Endothelial cell of umbilical vein (primary cell): Measurements from ENCODE around the gene KIF19. TPM values are rescaled to one million over a fixed set of nuclear protein-coding genes. Genes with fewer than 3 reads are reported as not detected.

ENCODE experiments used
- BruUV-seq: library from RNA; stranded (reverse); fragments of 400-500 nt; replicated peaks from 2 replicates; lab custom pipeline; 2021; lab: Mats Ljungman, UMichigan
- CTCF ChIA-PET: fragments of 300-600, 350-600 bp; sonication (Branson Sonifier 250); formaldehyde crosslinking; loops from one replicate; lab custom pipeline; 2021; ENCODE audit warnings: antibody characterized with exemption, inconsistent platforms; lab: Charles Lee
- POLR2A ChIA-PET: fragments of 300-600, 350-600 bp; sonication (Branson Sonifier 250); formaldehyde crosslinking; loops from one replicate; lab custom pipeline; 2021; ENCODE audit warnings: antibody characterized with exemption, inconsistent platforms; lab: Charles Lee
- DNase-seq: peaks from one replicate; pipeline ENCODE4 v3.0.0-alpha.2; 2011; ENCODE audit warnings: low read depth, low spot score
- FAIRE-seq: peaks from 2 replicates; lab custom pipeline; 2011; peaks lifted over from hg19 to GRCh38; lab: Jason Lieb, UNC
- H2AFZ ChIP-seq: 2 replicates; pipeline ENCODE4 v1.6.0; 2012; ENCODE audit warnings: low read depth, low read length, control low read depth, inconsistent platforms
- H3K27ac ChIP-seq: 2 replicates; pipeline ENCODE4 v1.5.1; 2011; ENCODE audit warnings: low read depth, mild to moderate bottlenecking, control low read depth, low read length, moderate library complexity; ENCODE audit not compliant: insufficient read depth
- H3K27me3 ChIP-seq, 2 experiments: 2 replicates each; pipeline versions ENCODE4 v1.6.0 to v1.6.1; 2011; ENCODE audit warnings: low read length in 2 of 2, mixed read lengths in 1 of 2; ENCODE audit not compliant: control insufficient read depth in 2 of 2, insufficient read depth in 2 of 2
- H3K36me3 ChIP-seq, 2 experiments: 2 replicates in 1 of 2; 3 replicates in 1 of 2; pipeline ENCODE4 v1.5.1; 2011; ENCODE audit warnings: low read length in 2 of 2, mild to moderate bottlenecking in 1 of 2, moderate library complexity in 1 of 2; ENCODE audit not compliant: control insufficient read depth in 2 of 2, insufficient read depth in 2 of 2; ENCODE audit errors: extremely low read depth in 1 of 2
- H3K4me1 ChIP-seq: 3 replicates; pipeline ENCODE4 v1.5.1; 2011; ENCODE audit warnings: mild to moderate bottlenecking, low read length; ENCODE audit not compliant: control insufficient read depth, insufficient read depth; ENCODE audit errors: extremely low read depth
- H3K4me2 ChIP-seq: 2 replicates; pipeline ENCODE4 v1.6.1; 2011; ENCODE audit warnings: low read length, control low read depth, mixed read lengths; ENCODE audit not compliant: insufficient read depth
- H3K4me3 ChIP-seq, 3 experiments: fragments of 200-600 bp in 1 of 3; sonication (generic), shearing (Covaris generic) in 1 of 3; replicated peaks in 1 of 3; 2 replicates each; pipeline ENCODE4 v1.5.1; 2011 to 2016; ENCODE audit warnings: control low read depth in 3 of 3, low read length in 3 of 3, mild to moderate bottlenecking in 2 of 3, inconsistent platforms in 1 of 3, low read depth in 1 of 3, moderate library complexity in 1 of 3; ENCODE audit not compliant: insufficient read depth in 1 of 3
- H3K79me2 ChIP-seq: 2 replicates; pipeline ENCODE4 v1.6.0; 2012; ENCODE audit warnings: low read length, inconsistent platforms; ENCODE audit not compliant: control insufficient read depth, insufficient read depth
- H3K9ac ChIP-seq: replicated peaks from 2 replicates; pipeline ENCODE3; 2011; ENCODE audit warnings: low read length, control low read depth; ENCODE audit not compliant: insufficient read depth; ENCODE audit errors: extremely low read depth
- H3K9me1 ChIP-seq: replicated peaks from 3 replicates; pipeline ENCODE4 v1.6.0; 2011; ENCODE audit warnings: mild to moderate bottlenecking, low read length; ENCODE audit not compliant: control insufficient read depth, insufficient read depth; ENCODE audit errors: extremely low read depth
- H3K9me3 ChIP-seq: replicated peaks from 2 replicates; pipeline ENCODE4 v1.5.1; 2012; ENCODE audit warnings: low read length, inconsistent platforms; ENCODE audit not compliant: control insufficient read depth, insufficient read depth
- H4K20me1 ChIP-seq: replicated peaks from 2 replicates; pipeline ENCODE3; 2011; ENCODE audit warnings: mild to moderate bottlenecking, low read length; ENCODE audit not compliant: control insufficient read depth, insufficient read depth; ENCODE audit errors: extremely low read depth
- CTCF ChIP-seq, 2 donors: IDR thresholded peaks; 1 replicate in 1 of 2; 2 replicates in 1 of 2; pipeline ENCODE4 v1.5.1; 2011; ENCODE audit warnings: low read length in 2 of 2, mild to moderate bottlenecking in 2 of 2, moderate library complexity in 2 of 2, control low read depth in 1 of 2, inconsistent platforms in 1 of 2, low read depth in 1 of 2; ENCODE audit not compliant: insufficient read depth in 1 of 2; ENCODE audit errors: extremely low read depth in 1 of 2
- EZH2 ChIP-seq: IDR thresholded peaks from 2 replicates; pipeline ENCODE4 v1.6.1; 2012; ENCODE audit warnings: borderline replicate concordance, low read depth, mild to moderate bottlenecking, moderate library complexity, low read length, inconsistent platforms; ENCODE audit not compliant: severe bottlenecking
- FOS ChIP-seq: IDR thresholded peaks from 2 replicates; pipeline ENCODE4 v1.6.1; 2011; ENCODE audit warnings: mild to moderate bottlenecking, low read length, moderate library complexity, borderline replicate concordance; ENCODE audit not compliant: insufficient read depth
- GATA2 ChIP-seq: IDR thresholded peaks from 2 replicates; pipeline ENCODE4 v1.7.0; 2011; ENCODE audit warnings: low read depth, mild to moderate bottlenecking, moderate library complexity, mixed read lengths, low read length; ENCODE audit not compliant: insufficient read length, insufficient read depth
- JUN ChIP-seq: IDR thresholded peaks from 2 replicates; pipeline ENCODE4 v1.6.1; 2011; ENCODE audit warnings: borderline replicate concordance, low read depth; ENCODE audit not compliant: insufficient read length, insufficient read depth
- MAX ChIP-seq: IDR thresholded peaks from 2 replicates; pipeline ENCODE4 v1.6.1; 2011; ENCODE audit not compliant: insufficient read depth, insufficient read length
- MYC ChIP-seq: IDR thresholded peaks from one replicate; pipeline ENCODE4 v1.6.1; 2011; ENCODE audit warnings: mild to moderate bottlenecking, low read depth, low read length
- POLR2A ChIP-seq: IDR thresholded peaks from 2 replicates; pipeline ENCODE4 v1.6.1; 2012; ENCODE audit warnings: low read depth, mild to moderate bottlenecking, control low read depth, low read length
- POLR2AphosphoS5 ChIP-seq: IDR thresholded peaks from 2 replicates; pipeline ENCODE4 v1.6.1; 2012; ENCODE audit warnings: low read depth, mild to moderate bottlenecking, control low read depth, low read length, moderate library complexity; ENCODE audit not compliant: insufficient read depth
- dilution Hi-C: fragments of 300-500 bp; cut with MboI; formaldehyde crosslinking; loops from one replicate; pipeline ENCODE4 v1.15.0; 2019; ENCODE audit warnings: low sequenced_read_pairs; ENCODE audit not compliant: extremely low pct_ligation_motif_present
- intact Hi-C: fragments of 100-400 bp; cut with micrococcal nuclease; formaldehyde crosslinking; loops from one replicate; pipeline ENCODE4 v1.10.0; 2022
- polyA plus RNA-seq, 4 experiments: library from polyadenylated mRNA; depleted of rRNA in 3 of 4; stranded (reverse) in 3 of 4; unstranded in 1 of 4; fragments of >200 nt; gene quantifications; 2 replicates each; pipeline versions ENCODE4 v1.2.1 to v1.2.3, GENCODE V29; 2011 to 2012; ENCODE audit warnings: missing spikeins in 1 of 4
- total RNA-seq: library from RNA; stranded (reverse); gene quantifications from 2 replicates; pipeline ENCODE4 v1.2.3, GENCODE V29; 2021

Gene KIF19
- total and polyA plus RNA-seq, 2 donors (not counting 3 experiments of a cell fraction or from before 2014, with no cell fraction given), result 0.10 to 0.84 TPM

DNA sequence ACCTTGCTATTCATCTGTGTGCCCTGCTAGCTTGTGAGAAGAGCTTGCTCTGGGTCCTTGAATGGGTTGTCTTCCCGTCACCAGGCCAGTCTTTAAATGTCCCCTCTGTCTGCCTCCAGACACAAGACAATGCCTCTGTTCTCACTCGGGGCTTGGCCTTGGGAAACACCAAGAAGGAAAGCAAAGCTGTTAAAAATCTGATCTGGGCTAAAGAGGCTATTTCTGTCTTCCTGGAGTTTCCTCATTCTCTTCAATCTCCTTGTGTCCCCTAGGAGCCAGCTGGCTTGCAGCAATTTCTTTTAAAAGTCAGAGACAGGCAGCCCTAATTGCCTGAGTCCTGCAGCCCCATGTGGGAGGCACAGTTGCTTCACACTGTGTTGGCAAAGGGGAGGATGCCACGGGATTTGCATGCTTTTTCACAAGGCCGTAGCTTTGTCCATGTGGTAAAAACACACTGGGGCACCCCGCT, 49.5 kb upstream of the KIF19 start:
- no peaks in the 10 kb centered on the region for H3K9me3 ChIP-seq
- CTCF ChIA-PET, result no interaction called here
- H3K27ac ChIP-seq, result no peak overlapping the region
- TF ChIP-seq POLR2AphosphoS5 (no peak), MAX (no peak), POLR2A (no peak), MYC (no peak), EZH2 (no peak), JUN (no peak), FOS (no peak), GATA2 (no peak), CTCF (IDR thresholded peaks at IDR 0.05; ENCODE audit: extremely low read depth in 1 of 2, insufficient read depth in 1 of 2, low read depth in 1 of 2, low read length in 2 of 2) (no peak)
- H3K36me3 ChIP-seq, result no peaks in the 10 kb centered on the region
- DNase-seq, result no peak
- FAIRE-seq, result no peak
- H3K9ac ChIP-seq, result no peak overlapping the region
- intact Hi-C loops (no loop called here), dilution Hi-C loops (no loop called here)
- POLR2A ChIA-PET, result no interaction called here
- no peaks in the 10 kb centered on the region for H4K20me1 ChIP-seq
- no peaks in the 10 kb centered on the region for H3K27me3 ChIP-seq
- no peak overlapping the region for H3K4me3 ChIP-seq
- no peak overlapping the region for H3K4me2 ChIP-seq
- no peaks in the 10 kb centered on the region for H3K9me1 ChIP-seq
- no TSS peak for BruUV-seq
- H3K4me1 ChIP-seq, result no peaks in the 10 kb centered on the region
- H3K79me2 ChIP-seq, result no peaks in the 10 kb centered on the region
- H2AFZ ChIP-seq, result no peak overlapping the region
